SW 1271 (cell line): Measurements from ENCODE around the gene MIOX.
A peak's percentile ranks its signal among the peaks of the same experiment; 100 is the strongest.

Experiments used
- DNase-seq, 2 experiments: peaks; one replicate each; lab custom pipeline; 2025; lab: John Stamatoyannopoulos, UW

MIOX gene

DNA sequence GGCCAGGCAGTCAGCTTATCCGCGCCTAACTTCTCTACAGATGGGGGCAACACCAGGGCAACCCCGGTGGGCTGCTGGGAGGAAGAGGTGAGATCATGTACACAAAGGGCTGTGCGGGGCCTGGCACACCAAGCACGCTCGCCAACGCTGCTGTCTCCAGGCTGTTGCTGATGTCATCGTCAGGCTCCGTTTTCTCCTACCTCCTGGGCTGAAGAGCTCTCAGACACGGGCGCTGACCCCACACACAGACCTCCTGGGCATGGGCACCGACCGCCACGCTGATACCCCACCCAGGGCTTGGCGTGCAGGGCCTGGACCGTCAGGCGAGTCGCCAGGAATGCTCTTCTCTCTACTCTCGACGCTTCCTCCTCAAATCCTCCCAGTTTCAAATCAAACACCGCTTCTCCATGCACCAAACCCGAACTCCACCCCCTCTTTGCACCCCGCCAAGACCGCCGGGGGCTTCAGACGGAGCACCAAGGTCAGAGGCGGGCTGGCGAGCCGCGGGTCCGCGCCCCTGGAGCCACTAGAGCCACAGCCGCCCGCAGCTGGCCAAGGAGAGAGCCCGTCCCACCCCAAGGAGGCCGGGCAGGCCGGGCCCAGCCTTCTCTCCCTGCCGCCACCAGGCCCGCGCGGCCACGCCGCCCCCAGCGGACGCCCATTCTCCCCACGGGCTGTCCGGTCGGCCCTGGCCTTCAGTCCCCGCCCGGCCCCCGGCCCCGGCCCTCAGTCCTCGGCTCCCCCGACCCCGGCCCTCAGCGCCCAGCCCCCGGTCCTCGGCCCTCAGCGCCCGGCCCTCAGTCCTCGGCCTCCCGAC is 12.6 kb upstream of the MIOX start:
- no peak for DNase-seq

- DNase-seq: peak; percentile 51 to 73
Observed at GRCh38 chr22:50474710-50475651, 11.7 kb upstream of the MIOX start, which contains the start of gene SBF1. Gene SBF1, minus strand, starts transcription at chr22:50475035. Its CDS starts 195 bp downstream, at chr22:50474840.

DNA sequence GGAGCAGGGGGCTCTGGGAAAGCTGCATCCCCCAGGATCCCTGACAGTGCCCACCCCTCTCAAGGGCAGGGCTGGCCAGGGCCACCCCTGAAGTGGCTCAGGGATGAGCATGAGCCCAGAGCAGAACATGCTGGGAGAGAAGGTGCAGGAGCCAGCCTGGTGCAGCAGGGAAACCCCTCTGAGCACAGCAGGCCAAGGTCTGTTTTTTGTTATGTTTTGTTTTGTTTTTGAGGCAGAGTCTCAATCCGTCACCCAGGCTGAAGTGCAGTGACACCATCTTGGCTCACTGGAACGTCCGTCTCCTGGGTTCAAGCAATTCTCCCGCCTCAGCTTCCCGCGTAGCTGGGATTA is 11.0 kb upstream of the MIOX start:
- DNase-seq: no peak

GRCh38 chr22:50476868-50477267 is 9.8 kb upstream of the MIOX start:
- DNase-seq: no peak

- DNase-seq: no peak
Observed at GRCh38 chr22:50477923-50478322, 8.7 kb upstream of the MIOX start.

DNA sequence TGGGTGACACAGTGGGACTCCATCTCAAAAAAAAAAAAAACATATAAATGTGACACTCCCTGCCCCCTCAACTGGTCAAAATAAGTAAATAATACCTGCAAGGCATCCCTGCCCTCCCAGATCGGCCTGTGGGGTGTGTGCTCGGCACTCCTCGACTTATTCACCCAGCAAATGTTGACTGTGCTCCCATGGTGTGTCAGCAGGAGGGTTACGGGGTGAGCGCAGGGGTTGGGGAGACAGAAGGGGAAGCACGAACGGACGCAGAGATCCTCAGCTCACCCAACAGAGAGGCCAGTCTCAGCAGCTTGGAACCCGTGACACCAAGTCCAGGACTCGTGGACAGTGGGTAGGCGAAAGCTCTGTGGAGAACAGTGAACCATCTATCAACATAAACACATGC is 6.9 kb upstream of the MIOX start:
- no peak for DNase-seq

GRCh38 chr22:50481045-50481439 is 5.6 kb upstream of the MIOX start:
- DNase-seq: no peak

GRCh38 chr22:50481440-50482106 is 5.1 kb upstream of the MIOX start, which contains the start of gene ADM2:
Gene ADM2, plus strand, starts transcription at chr22:50481543. Its CDS starts 305 bp downstream, at chr22:50481848.
- DNase-seq: no peak

- DNase-seq: no peak
Observed at GRCh38 chr22:50482107-50483074, 4.3 kb upstream of the MIOX start.

GRCh38 chr22:50483106-50483505 is 3.6 kb upstream of the MIOX start:
- DNase-seq: no peak

GRCh38 chr22:50483556-50483955 is 3.1 kb upstream of the MIOX start:
- no peak for DNase-seq

- no peak for DNase-seq
Observed at GRCh38 chr22:50483977-50484853, 2.4 kb upstream of the MIOX start.

DNA sequence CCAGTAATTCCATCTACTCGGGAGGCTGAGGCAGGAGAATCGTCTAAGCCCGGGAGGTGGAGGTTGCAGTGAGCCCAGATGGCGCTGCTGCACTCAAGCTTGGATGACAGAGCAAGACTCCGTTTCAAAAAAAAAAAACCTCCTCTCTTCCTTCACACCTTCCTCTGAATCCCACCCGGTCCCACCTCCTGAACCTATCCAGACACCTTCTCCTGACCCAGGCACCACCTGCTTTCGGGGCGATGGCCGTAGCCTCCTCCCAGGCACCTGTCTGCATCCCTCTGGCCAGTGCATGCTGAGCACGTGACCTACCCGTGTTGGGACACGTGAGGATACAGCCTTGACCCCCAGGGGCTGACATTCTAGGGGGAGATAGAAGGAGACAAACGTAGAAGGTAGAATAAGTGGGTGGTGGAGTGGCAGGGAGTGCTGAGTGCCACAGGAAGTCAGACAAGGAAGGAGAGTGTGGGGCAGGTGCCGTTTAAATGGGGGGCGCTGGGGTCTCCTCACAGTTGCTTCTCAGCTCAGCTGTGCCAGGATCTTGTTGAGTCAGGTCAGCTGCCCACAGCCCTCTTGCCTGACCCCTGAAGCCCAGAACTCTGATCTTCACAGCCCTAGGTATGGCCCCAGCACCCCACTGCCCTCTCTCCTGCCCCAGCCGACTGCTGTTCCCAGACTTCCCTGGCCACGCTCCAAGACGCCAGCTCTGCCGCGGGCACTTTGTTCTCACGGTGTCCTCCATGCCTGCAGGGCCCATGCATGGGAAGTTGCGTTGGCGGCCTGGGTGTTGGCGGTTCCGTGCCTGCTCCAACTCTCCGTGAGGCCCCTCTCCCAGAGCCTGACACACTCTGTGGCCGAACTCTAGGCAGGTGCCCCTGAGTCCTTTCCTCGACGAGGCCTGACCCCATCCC is 1.2 kb upstream of the MIOX start:
- DNase-seq: no peak

DNA sequence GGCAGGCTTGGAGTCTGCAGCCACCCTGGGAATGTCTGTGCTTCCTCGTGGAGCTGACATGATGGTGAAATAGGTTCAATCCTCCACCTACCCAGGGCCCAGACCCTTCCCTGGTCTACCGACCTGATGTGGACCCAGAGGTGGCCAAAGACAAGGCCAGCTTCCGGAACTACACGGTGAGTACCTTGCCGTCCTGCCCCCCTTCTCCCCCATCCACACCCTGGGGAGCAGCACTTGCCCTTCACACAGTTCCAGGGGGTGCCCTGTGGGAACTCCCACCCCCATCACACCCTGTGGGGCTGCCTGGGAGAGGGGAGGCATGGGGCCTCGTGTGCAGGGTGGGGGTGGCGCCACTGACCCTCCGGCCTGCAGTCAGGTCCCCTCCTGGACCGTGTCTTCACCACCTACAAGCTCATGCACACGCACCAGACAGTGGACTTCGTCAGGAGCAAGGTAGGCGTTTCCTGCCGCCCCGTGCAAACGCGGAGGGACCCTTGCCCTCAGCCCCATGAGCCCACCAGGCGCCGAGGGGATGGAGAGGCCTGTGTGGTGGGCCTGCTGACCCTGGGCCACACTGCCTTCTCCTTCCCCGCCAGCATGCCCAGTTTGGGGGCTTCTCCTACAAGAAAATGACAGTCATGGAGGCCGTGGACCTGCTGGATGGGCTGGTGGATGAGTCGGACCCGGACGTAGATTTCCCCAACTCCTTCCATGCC is 789 bp downstream of the MIOX start:
- no peak for DNase-seq

- no peak for DNase-seq
Observed at GRCh38 chr22:50488006-50488677, 1.5 kb downstream of the MIOX start.

- no peak for DNase-seq
Observed at GRCh38 chr22:50488886-50489285, 2.2 kb downstream of the MIOX start.

DNA sequence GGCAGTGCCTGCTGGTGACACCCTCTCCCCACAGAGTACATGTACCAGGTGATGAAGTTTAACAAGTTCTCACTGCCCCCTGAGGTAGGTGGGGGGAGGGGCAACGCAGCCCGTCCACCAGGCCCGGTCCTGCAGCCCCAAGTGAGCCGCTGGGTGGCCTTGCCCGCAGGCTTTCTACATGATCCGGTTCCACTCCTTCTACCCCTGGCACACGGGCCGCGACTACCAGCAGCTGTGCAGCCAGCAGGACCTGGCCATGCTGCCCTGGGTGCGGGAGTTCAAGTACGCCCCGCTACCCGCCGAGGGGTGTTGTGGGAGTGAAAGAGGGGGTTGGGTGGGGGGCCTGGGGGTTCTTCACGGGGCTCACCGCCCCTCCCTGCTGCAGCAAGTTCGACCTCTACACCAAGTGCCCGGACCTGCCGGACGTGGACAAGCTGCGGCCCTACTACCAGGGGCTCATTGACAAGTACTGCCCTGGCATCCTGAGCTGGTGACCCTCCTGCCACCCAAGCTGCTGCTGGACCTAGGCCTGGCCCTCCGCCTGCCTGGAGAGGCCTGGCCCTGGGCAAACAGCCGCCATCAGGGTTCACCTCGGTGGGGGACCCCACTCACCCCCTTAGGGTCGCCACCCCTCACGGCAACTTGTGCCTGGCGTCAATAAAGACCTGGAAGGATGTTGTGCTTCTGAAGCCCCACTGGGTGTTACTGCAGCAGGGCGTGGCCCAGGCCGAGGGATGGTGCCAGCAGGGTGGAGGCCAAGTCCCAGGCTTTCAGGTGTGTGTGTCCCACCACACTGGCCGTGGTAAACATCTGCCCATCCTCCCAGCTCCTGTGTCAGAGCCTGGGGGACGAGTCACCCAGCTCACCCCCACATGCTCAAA is 2.9 kb downstream of the MIOX start:
- no peak for DNase-seq
